Breast epithelium (tissue), 4 donors: ENCODE data around the gene UGGT1. TPM values are rescaled to one million over a fixed set of nuclear protein-coding genes. Genes with fewer than 3 reads are reported as not detected.
"Not testable (repeated sequence)": the region's sequence is repeated elsewhere in the genome, so short reads cannot be mapped to it uniquely, and the experiment has no call there.

ENCODE experiments used
- DNase-seq, 2 donors: peaks; one replicate each; pipeline ENCODE4 v3.0.0-alpha.2; 2019; ENCODE audit warnings: low spot score in 2 of 2
- H3K27ac ChIP-seq, 2 donors: fragments of 200-600 bp; sonication (generic) in 1 of 2; one replicate each; pipeline ENCODE4 v1.5.1; 2016 to 2019; ENCODE audit warnings: mild to moderate bottlenecking in 1 of 2
- H3K27me3 ChIP-seq, 2 donors: fragments of 200-600 bp; sonication (generic) in 1 of 2; one replicate each; pipeline versions ENCODE4 v1.5.1 to v1.6.0; 2017 to 2019; ENCODE audit warnings: control low read depth in 1 of 2, mild to moderate bottlenecking in 1 of 2
- H3K36me3 ChIP-seq: fragments of 200-600 bp; one replicate; pipeline ENCODE4 v1.5.1; 2019
- H3K4me1 ChIP-seq, 2 donors: fragments of 200-600 bp; sonication (generic); one replicate each; pipeline ENCODE4 v1.5.1; 2016 to 2019; ENCODE audit warnings: control low read depth in 1 of 2
- H3K4me3 ChIP-seq, 3 donors: fragments of 200-600 bp; sonication (generic); 1 replicate in 2 of 3; 2 replicates in 1 of 3; pipeline ENCODE4 v1.5.1; 2016 to 2019; ENCODE audit warnings: mild to moderate bottlenecking in 3 of 3, moderate library complexity in 2 of 3
- H3K9me3 ChIP-seq, 2 donors: fragments of 200-600 bp; sonication (generic) in 1 of 2; one replicate each; pipeline ENCODE4 v1.5.1; 2016 to 2019; ENCODE audit warnings: control low read depth in 1 of 2
- CTCF ChIP-seq, 3 donors: fragments of 450-650 bp; IDR thresholded peaks; one replicate each; pipeline ENCODE4 v1.5.1; 2016 to 2017; ENCODE audit warnings: antibody characterized with exemption in 3 of 3, mild to moderate bottlenecking in 3 of 3, moderate library complexity in 3 of 3
- POLR2A ChIP-seq: fragments of 450-650 bp; IDR thresholded peaks from one replicate; pipeline ENCODE4 v1.6.1; 2016; ENCODE audit warnings: antibody characterized with exemption, mild to moderate bottlenecking, moderate library complexity
- POLR2AphosphoS5 ChIP-seq, 3 donors: sonication (generic); formaldehyde crosslinking; IDR thresholded peaks; one replicate each; pipeline ENCODE4 v1.6.1; 2017; ENCODE audit warnings: antibody characterized with exemption in 3 of 3
- intact Hi-C: fragments of 100-400 bp; cut with DNase I; formaldehyde crosslinking; loops from one replicate; pipeline ENCODE4 v1.15.1; 2023; ENCODE audit warnings: low total_unique reads
- total RNA-seq, 3 donors: library from RNA; depleted of rRNA; stranded (reverse); fragments of >200 nt; gene quantifications; one replicate each; pipeline ENCODE4 v1.1.0, GENCODE V29; 2016

UGGT1 gene
- total RNA-seq, 3 donors from 2014 or later: 46.9 to 57.7 (median 54.7) TPM

- intact Hi-C loops: no loop called here
- no peak for DNase-seq
- Histone ChIP-seq H3K27me3 (no peaks in the 10 kb centered on the region), H3K9me3 (no peaks in the 10 kb centered on the region), H3K4me3 (no peak overlapping the region), H3K36me3 (no peaks in the 10 kb centered on the region), H3K27ac (no peak overlapping the region), H3K4me1 (no peaks in the 10 kb centered on the region)
- no peak for TF ChIP-seq CTCF (IDR thresholded peaks at IDR 0.05)
- TF ChIP-seq POLR2AphosphoS5 (IDR thresholded peaks at IDR 0.05): no peak
- TF ChIP-seq POLR2A: no peak
Measured at GRCh38 chr2:128198656-128199055, 107.7 kb downstream of the UGGT1 start.

GRCh38 chr2:128199141-128199540 lies 108.1 kb downstream of the UGGT1 start:
- DNase-seq: no peak
- H3K4me3 ChIP-seq: no peak overlapping the region
- TF ChIP-seq POLR2AphosphoS5 (IDR thresholded peaks at IDR 0.05): no peak
- no peak for TF ChIP-seq POLR2A
- no peak for TF ChIP-seq CTCF (IDR thresholded peaks at IDR 0.05)
- H3K4me1 ChIP-seq: no peaks in the 10 kb centered on the region
- no peaks in the 10 kb centered on the region for H3K9me3 ChIP-seq
- intact Hi-C loops: no loop called here
- H3K27me3 ChIP-seq: no peaks in the 10 kb centered on the region
- H3K36me3 ChIP-seq: no peaks in the 10 kb centered on the region
- no peak overlapping the region for H3K27ac ChIP-seq

GRCh38 chr2:128202791-128203190 lies 111.8 kb downstream of the UGGT1 start:
- no peak for DNase-seq
- Histone ChIP-seq H3K9me3 (no peaks in the 10 kb centered on the region), H3K4me1 (no peaks in the 10 kb centered on the region), H3K4me3 (no peak overlapping the region), H3K27me3 (no peaks in the 10 kb centered on the region), H3K27ac (no peak overlapping the region), H3K36me3 (no peaks in the 10 kb centered on the region)
- TF ChIP-seq CTCF (IDR thresholded peaks at IDR 0.05) (no peak), POLR2A (no peak), POLR2AphosphoS5 (IDR thresholded peaks at IDR 0.05) (no peak)
- intact Hi-C loops: no loop called here

- H3K4me1 ChIP-seq: no peaks in the 10 kb centered on the region
- H3K27me3 ChIP-seq: no peaks in the 10 kb centered on the region
- H3K4me3 ChIP-seq: no peak overlapping the region
- intact Hi-C loops: no loop called here
- H3K27ac ChIP-seq: no peak overlapping the region
- H3K36me3 ChIP-seq: no peaks in the 10 kb centered on the region
- DNase-seq: no peak
- TF ChIP-seq POLR2A (no peak), POLR2AphosphoS5 (IDR thresholded peaks at IDR 0.05) (no peak), CTCF (IDR thresholded peaks at IDR 0.05) (no peak)
- no peaks in the 10 kb centered on the region for H3K9me3 ChIP-seq
Measured at GRCh38 chr2:128206245-128206644, 115.2 kb downstream of the UGGT1 start.

- Histone ChIP-seq H3K27ac (no peak overlapping the region), H3K4me1 (no peaks in the 10 kb centered on the region), H3K36me3 (no peaks in the 10 kb centered on the region), H3K9me3 (no peaks in the 10 kb centered on the region), H3K27me3 (no peaks in the 10 kb centered on the region), H3K4me3 (no peak overlapping the region)
- TF ChIP-seq CTCF (IDR thresholded peaks at IDR 0.05) (no peak), POLR2AphosphoS5 (IDR thresholded peaks at IDR 0.05) (no peak), POLR2A (no peak)
- intact Hi-C loops: no loop called here
- no peak for DNase-seq
Measured at GRCh38 chr2:128208023-128208422, 117.0 kb downstream of the UGGT1 start.

GRCh38 chr2:128208631-128209324 lies 117.8 kb downstream of the UGGT1 start:
- H3K36me3 ChIP-seq, H3K9me3 ChIP-seq, DNase-seq, H3K27ac ChIP-seq, H3K27me3 ChIP-seq, intact Hi-C loops, H3K4me3 ChIP-seq, H3K4me1 ChIP-seq: not testable (repeated sequence)
